K562 treated with DMSO at 1 percent for 48 hours (cell line): ENCODE data around the gene FAM110A. TPM values are rescaled to one million over a fixed set of nuclear protein-coding genes. Genes with fewer than 3 reads are reported as not detected.

ENCODE experiments used
- total RNA-seq: library from RNA; unstranded; fragments of 300-600 nt; gene quantifications from 2 replicates; pipeline ENCODE4 v1.2.3, GENCODE V29; 2022; ENCODE audit warnings: low replicate concordance; ENCODE audit errors: extremely low read depth

FAM110A gene
- not detected in 2 replicates for total RNA-seq

GRCh38 chr20:833450-834150 lies at the start of gene FAM110A:
TSS of gene FAM110A (plus strand) at chr20:833715. CDS start at chr20:844805, 11,090 bp downstream.

Other genes with a start within 250 kb of the FAM110A start
- gene TCF15, start 223.4 kb upstream of the FAM110A start, total RNA-seq: not detected in 2 replicates
- not detected in 2 replicates for gene SRXN1, start 180.5 kb upstream of the FAM110A start, total RNA-seq
- not detected in 2 replicates for gene SCRT2, start 157.9 kb upstream of the FAM110A start, total RNA-seq
- not detected in 2 replicates for gene SLC52A3, start 65.2 kb upstream of the FAM110A start, total RNA-seq
- not detected in 2 replicates for gene ANGPT4, start 82.6 kb downstream of the FAM110A start, total RNA-seq
- gene RSPO4, start 168.6 kb downstream of the FAM110A start, total RNA-seq: not detected in 2 replicates